Epidermal melanocyte (primary cell): ENCODE measurements around the gene KCNMB4.

Experiments used
- DNase-seq: peaks from one replicate; pipeline ENCODE4 v3.0.0; 2011; ENCODE audit warnings: low spot score; ENCODE audit not compliant: insufficient read length

Gene KCNMB4

DNA sequence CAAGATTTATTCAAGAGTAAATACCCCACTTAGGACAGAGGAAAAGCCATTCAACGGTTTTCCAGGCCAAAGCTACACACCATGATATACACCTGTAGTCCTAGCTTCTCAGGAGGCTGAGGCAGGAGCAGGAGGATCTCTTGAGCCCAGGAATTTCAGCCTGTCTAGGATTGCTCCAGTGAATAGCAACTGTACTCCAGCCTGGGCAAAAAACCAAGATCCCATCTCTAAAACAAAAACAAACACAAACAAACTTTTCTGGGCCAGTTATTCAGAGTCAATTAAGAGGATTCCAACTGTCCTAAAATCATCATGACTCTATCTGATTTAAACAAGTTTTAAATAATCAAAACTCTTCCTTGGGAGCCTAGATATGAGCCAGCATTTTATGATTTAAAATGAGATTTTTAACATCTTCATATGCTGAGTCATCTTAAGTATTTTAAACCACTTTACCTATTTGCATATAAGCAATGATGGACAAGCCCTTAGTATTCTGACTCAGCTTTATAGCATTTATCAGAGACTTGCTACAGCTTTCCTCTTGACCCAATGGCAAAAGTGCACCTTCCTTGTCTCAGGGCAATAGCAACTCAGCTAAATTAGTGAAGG lies 77.1 kb downstream of the KCNMB4 start:
- DNase-seq, result no peak

DNA sequence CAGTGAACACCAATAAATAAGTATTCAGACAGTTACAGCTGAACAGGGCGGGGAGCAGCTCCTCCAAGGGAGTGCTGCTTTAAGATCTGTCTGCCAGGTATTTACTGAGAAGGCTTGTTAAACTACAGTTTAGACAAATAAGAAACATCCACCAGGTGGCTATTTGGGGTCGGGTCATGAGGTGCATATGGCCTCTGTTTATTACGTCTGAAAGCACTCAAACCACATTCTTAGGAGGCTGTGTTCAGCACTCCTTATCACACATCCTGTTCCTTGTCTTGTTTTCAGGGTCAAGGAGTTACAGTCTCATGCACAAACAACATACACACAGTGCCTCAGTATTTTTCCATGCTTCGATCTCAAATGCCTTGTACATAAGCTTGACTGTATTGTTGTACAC lies 78.8 kb downstream of the KCNMB4 start:
- DNase-seq, result no peak

DNA sequence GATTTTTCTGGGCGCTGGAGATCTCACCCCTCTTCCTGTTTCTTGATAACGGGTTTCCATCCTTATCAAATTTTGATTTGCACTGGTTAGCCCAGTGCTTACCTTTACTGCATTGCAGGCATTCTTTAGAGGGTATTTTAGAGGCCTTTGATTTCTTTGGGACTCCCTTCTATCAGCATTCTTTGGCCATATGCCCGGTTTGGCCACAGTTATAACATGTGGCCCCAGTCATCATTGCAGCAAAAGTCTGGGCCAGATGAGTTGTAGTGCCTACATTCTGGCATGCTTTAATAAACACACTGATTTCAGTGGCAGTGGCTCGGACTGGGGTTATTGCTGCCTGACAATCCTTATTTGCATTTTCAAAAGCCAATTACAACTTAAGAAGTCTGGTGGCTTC lies 82.3 kb downstream of the KCNMB4 start:
- DNase-seq, result no peak

DNA sequence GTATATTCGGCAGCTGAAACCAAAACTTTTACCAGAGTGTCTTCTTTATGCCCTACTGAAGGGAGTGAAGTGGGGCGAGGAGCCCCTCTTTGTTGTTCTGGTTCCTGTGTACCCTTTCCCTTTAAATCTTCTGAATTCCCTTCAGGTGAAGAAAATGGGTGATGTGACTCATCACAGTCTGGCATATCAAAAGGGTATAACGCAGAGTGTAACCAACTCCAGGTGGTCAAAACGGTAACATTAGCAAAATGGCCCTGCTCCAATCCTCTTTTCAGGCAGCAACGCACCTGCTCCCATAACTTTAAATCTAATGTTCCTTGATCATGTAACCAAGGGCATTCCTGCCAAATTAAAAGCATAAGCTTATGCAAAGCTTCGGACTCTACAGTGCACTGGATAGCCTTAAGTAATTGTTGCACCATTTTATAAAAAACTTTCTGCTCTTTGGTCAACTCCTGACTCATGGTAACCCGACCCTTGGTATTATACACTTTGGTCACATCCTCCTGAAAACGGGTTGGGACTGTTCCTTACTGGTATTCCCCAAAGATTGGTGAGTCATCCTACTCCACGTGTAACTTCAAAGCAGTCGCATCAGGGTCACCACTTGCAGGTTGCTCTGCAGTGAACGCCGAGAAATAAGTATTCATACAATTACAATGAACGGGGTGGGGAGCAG lies 83.1 kb downstream of the KCNMB4 start:
- DNase-seq, result no peak

DNA sequence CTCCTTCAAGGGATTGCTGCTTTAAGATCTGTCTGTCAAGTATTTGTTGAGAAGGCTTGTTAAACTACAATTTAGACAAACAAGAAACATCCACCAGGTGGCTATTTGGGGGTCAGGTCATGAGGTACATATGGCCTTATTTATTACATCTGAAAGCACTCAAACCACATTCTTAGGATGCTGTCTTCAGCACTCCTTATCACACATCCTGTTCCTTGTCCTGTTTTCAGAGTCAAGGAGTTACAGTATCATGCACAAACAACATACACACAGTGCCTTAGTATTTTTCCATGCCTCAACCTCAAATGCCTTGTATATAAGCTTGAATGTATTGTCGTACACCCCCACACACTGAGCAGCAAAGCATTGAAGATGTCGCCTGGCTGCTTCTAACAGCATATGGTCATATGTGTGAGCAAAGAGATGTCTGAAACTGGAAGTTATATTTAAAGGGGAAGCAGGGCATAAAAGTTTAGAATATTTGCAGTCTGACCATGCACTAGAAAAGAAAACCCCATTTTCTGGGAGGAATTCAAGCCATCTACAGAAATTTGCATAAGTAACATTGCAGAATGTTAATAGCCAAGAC lies 83.8 kb downstream of the KCNMB4 start:
- no peak for DNase-seq

DNA sequence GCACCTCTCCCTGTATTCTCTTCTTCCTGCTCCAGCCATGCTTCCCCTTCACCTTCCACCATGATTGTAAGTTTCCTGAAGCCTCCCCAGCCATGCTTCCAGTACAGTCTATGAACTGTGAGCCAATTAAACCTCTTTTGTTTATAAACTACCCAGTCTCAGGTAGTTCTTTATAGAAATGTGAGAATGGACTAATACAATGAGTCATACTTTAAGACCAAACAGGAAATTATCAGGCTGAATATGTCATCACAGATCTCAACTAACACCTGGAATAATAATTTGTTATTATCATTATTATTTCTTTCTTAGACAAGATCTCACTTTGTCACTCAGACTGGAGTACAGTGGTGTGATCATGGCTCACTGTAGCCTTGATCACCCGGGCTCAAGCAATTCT lies 85.4 kb downstream of the KCNMB4 start:
- DNase-seq, result no peak

DNA sequence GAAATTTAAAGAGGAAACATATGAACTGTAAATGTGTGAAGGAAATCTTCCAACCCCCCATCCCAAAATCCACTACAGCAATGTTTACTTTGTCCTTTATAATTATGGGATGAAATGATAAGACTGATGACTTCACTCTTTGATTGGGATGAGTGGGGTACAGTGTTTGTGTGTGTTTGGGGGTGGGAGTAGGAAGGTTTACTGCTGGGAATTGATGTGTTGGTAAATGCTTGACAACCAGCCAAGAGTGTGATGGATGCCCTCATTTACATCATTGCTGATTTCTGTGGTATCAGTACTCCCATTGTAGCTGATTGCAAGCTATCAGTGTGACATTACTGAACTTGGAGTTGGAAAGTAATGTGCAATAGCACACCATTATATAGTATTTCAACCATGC lies 90.9 kb downstream of the KCNMB4 start:
- DNase-seq, result no peak

DNA sequence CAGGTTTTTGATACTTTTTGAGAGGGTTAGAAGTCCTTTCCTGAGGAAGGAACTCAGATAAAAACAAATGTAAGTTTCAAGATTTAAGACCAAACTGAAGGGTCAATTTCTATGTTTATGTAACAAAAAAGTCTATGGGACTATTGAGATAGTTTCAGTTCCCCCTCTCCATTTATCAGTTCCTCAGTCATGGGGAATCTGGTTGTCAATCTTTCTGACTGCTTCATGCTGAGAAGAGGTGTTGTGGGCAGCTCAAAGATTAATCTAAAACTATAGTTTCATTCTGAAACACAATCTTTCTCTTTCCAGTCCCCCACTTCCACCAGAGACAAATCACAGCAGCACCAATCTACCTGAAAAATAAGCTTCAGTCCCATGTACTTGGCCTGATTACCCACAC lies 93.7 kb downstream of the KCNMB4 start:
- DNase-seq, result no peak

DNA sequence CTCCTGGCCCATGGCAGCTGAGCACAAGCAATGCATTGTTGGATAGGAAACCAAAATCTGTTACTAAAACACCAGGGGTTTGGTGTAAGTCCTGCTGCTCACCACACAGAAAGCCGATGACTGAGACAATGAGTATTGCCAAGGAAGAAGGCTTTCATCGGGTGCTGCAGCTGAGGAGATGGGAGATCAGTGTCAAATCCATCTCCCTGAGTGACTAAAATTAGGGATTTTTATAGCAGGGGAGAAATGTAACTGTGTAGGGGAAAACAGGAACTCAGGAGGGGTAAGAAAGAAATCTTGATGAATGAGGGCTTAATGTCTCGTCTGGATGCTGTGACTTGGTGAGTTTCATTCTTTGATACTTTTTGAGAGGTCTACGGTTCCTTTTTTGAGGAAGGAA lies 97.9 kb downstream of the KCNMB4 start:
- no peak for DNase-seq

DNA sequence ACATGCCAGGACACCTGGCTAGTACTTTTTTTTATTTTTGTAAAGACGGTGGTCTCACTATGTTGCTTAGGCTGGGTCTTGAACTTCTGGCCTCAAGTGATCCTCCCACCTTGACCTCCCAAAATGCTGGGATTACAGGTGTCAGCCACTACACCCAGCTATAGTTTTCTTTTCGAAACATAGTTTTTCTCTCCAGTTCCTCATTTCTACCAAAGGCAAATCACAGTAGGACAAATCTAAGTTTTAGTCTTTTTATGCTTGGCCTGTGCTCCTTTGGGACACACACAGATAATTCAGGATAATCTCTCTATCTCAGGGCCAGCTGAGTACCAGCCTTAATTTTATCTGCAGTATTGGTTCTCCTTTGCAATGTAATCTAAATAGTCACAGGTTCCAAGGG lies 100.7 kb downstream of the KCNMB4 start:
- DNase-seq, result no peak

DNA sequence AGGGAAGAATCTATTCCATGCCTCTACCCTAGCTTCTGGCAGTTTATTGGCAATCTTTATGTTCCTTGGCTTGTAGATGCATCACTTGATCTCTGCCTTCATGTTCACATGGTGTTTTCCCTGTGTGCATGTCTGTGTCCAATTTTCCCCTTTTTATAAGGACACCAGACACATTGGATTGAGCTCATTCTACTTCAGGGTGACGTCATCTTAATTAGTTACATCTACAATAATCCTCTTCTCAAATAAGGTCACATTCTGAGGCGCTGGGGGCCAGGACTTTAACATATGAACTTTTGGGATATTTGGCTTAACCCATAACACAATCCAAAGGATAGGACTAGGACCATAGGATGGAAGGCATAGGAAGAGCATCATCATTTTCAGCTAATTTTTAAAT lies 101.4 kb downstream of the KCNMB4 start:
- DNase-seq, result no peak

DNA sequence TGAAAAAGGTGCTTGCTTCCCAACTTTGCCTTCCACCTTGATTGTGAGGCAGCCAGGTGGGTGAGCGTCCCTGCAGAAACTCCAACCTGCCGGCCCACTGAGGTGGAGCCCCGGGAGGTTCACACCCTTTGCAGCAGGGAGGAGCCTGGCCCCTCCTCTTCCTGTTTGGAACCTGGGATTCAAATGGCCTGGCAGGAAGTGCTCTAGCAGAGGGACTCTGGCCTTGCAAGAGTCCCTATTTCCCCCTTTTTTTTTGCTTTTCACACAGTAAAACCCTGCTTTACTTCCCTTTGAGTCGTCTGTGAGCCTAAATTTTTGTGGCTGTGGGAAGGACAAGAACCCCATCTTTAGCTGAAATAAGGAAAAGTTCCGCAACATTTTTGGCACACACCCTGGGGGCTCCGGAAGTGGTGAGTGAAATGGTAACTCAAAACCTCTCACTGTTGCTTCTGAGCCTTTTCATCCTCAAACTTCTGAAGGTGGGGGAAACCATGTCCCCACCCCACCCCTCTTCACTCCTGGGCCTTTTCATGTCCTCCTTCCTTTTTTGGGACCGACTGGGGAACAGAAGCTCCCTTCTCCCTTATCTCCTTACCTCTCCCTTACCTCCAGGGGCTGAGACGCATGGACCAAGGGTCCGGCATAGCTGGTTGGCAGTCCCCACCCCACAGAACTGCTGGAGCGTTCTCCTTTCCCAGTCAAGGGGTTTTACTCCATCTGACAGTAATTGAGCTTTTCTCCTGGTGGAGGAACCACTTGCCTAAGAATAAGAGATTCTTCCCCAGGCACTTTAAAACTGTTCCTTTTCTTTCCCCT lies 102.0 kb downstream of the KCNMB4 start:
- no peak for DNase-seq

DNA sequence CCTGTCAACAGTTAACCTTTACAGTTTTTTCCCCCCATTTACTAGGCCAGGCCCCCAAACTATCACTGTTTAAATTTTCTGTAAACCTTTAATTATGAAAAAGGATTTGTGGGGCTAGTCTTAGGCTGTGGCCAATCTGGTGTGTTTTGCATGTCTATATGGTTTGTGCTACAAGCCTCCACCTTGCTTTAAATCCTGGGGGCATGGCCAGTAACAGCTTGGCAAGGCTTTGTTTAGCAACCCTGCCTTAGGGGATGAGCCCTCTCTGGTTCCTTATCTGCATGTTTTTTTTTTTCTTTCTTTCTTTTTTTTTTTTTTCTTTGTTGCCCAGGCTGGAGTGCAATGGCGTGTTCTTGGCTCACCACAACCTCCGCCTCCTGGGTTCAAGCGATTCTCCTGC lies 102.7 kb downstream of the KCNMB4 start:
- no peak for DNase-seq

DNA sequence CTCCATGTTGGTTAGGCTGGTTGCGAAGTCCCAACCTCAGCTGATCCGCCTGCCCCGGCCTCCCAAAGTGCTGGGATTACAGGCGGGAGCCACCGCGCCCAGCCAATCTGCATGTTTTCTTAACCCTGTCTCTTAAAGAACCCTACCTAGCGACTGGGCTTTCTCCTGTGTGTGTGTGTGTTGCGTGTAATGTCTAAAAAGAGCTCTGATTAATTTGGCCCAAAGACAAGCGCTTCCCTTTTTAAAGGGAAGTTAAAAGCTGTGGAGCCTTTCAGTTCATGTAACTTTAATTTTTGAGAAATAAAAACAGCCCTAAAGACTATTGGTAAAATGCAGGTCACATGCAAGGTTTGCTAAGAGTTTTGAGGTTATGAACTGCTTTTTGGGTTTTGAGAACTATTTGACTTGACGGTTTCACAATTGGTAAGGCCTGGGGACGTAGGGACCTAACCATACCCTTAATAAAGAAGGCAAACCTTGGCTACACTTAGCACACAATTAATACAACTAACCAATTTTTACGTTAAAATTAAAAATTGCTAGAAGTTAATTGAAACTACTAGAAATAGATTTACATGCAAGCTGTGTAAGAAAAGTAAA lies 103.2 kb downstream of the KCNMB4 start:
- DNase-seq, result no peak

DNA sequence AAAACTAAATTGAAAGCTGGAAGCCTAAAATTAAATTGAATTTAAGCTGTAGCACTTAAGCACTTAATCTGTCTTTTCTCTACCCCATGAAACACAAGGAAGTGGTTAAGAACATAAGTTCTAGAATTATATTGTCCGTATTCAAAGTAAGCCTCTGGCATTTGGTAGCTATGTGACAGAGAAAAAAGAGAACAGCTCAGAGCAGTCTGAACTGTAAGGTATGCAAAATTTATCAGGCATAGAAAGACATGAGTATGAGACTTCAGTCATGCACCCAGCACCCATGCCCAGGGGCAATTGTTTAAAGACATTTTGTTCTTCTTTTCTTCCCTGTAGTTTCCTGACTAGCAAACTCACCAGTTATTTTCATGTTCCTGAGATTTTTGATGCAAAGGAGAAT lies 116.7 kb downstream of the KCNMB4 start:
- no peak for DNase-seq
